Esophagus muscularis mucosa (tissue), 3 donors: ENCODE results near the gene GALK2.

Source experiments
- POLR2AphosphoS5 ChIP-seq, 2 donors: sonication (generic); formaldehyde crosslinking; IDR thresholded peaks; one replicate each; pipeline ENCODE4 v1.6.1; 2017; ENCODE audit warnings: antibody characterized with exemption in 2 of 2
- TF ChIP-seq, protein P1 (sequence below), 3 experiments: fragments of 200-600 bp in 2 of 3; fragments of 450-650 bp in 1 of 3; sonication (generic) in 2 of 3; IDR thresholded peaks; one replicate each; pipeline ENCODE4 v1.5.1; 2017 to 2019; ENCODE audit warnings: antibody characterized with exemption in 3 of 3, mild to moderate bottlenecking in 2 of 3, moderate library complexity in 1 of 3

DNA sequence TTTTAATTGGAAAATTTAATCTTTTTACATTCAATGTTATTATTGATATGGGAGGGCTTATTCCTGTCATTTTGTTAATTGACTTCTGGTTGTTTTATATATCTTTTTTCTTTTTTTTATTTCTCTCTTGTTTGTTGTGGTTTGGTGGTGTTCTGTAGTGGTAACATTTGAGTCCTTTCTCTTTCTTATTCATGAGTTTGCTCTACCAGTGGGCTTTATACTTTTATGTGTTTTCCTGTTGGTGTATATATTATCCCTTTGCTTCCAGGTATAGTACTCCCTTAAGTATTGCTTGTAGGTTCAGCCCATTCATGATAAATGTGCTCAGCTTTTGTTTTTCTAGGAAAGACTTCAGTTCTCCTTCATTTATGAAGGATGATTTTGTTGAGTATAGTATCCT, 57.6 kb downstream of the GALK2 start:
- TF ChIP-seq, protein P1, sequence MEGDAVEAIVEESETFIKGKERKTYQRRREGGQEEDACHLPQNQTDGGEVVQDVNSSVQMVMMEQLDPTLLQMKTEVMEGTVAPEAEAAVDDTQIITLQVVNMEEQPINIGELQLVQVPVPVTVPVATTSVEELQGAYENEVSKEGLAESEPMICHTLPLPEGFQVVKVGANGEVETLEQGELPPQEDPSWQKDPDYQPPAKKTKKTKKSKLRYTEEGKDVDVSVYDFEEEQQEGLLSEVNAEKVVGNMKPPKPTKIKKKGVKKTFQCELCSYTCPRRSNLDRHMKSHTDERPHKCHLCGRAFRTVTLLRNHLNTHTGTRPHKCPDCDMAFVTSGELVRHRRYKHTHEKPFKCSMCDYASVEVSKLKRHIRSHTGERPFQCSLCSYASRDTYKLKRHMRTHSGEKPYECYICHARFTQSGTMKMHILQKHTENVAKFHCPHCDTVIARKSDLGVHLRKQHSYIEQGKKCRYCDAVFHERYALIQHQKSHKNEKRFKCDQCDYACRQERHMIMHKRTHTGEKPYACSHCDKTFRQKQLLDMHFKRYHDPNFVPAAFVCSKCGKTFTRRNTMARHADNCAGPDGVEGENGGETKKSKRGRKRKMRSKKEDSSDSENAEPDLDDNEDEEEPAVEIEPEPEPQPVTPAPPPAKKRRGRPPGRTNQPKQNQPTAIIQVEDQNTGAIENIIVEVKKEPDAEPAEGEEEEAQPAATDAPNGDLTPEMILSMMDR (IDR thresholded peaks at IDR 0.05), result no peak
- no peak for TF ChIP-seq POLR2AphosphoS5 (IDR thresholded peaks at IDR 0.05)
